ENCODE data around the gene ORC5.

GRCh38 chr7:104113788-104114187 is 94.0 kb downstream of the ORC5 start:
- no peak for TF ChIP-seq CTCF (IDR thresholded peaks at IDR 0.05 in 4 of 5, conservative IDR thresholded peaks at IDR 0.05 in 1 of 5)
- no peak for TF ChIP-seq POLR2A (IDR thresholded peaks at IDR 0.05)
